ENCODE results near the gene GFRA4.

Gene GFRA4

GRCh38 chr20:3693376-3693775, 30.2 kb upstream of the GFRA4 start:
- DNase-seq = no peak

- no peak for DNase-seq
These were observed 29.6 kb upstream of the GFRA4 start for GRCh38 chr20:3692706-3693294.

GRCh38 chr20:3691897-3692296, 28.7 kb upstream of the GFRA4 start:
- DNase-seq = no peak

- no peak for DNase-seq
These were observed 28.1 kb upstream of the GFRA4 start for GRCh38 chr20:3691306-3691705.

- no peak for DNase-seq
These were observed 27.2 kb upstream of the GFRA4 start for GRCh38 chr20:3690413-3690812.

GRCh38 chr20:3689978-3690377, 26.8 kb upstream of the GFRA4 start:
- no peak for DNase-seq

- no peak for DNase-seq
These were observed 24.5 kb upstream of the GFRA4 start for GRCh38 chr20:3687655-3688054.

- DNase-seq = no peak
These were observed 23.7 kb upstream of the GFRA4 start for GRCh38 chr20:3686867-3687321.

- no peak for DNase-seq
These were observed 23.2 kb upstream of the GFRA4 start for GRCh38 chr20:3686421-3686820.

- DNase-seq = no peak
These were observed 22.1 kb upstream of the GFRA4 start for GRCh38 chr20:3685341-3685740.

GRCh38 chr20:3681931-3682781, 19.0 kb upstream of the GFRA4 start, which contains the start of gene ADAM33:
Gene ADAM33 (minus strand): TSS chr20:3682010. CDS start chr20:3682004, 6 bp downstream.
- no peak for DNase-seq

- no peak for DNase-seq
These were observed 18.2 kb upstream of the GFRA4 start for GRCh38 chr20:3681352-3681930.

- DNase-seq = no peak
These were observed 17.6 kb upstream of the GFRA4 start for GRCh38 chr20:3680701-3681351.

- no peak for DNase-seq
These were observed 16.8 kb upstream of the GFRA4 start for GRCh38 chr20:3679749-3680700.

- no peak for DNase-seq
These were observed 15.9 kb upstream of the GFRA4 start for GRCh38 chr20:3678856-3679720.

GRCh38 chr20:3678198-3678597, 15.0 kb upstream of the GFRA4 start:
- DNase-seq = no peak

- DNase-seq = no peak
These were observed 14.5 kb upstream of the GFRA4 start for GRCh38 chr20:3677733-3678132.

- DNase-seq = no peak
These were observed 12.0 kb upstream of the GFRA4 start for GRCh38 chr20:3674995-3675900.

- DNase-seq = no peak
These were observed 11.2 kb upstream of the GFRA4 start for GRCh38 chr20:3674447-3674846.

Data from NCI-H1417 treated with DMSO at 0.1 percent for 48 hours (cell line).